Right lobe of liver (tissue), 4 donors: ENCODE data around the gene PPFIA3.

Experiments used
- POLR2A ChIP-seq: fragments of 450-650 bp; IDR thresholded peaks from one replicate; pipeline ENCODE4 v1.6.1; 2017; ENCODE audit warnings: antibody characterized with exemption, mild to moderate bottlenecking
- TF ChIP-seq, protein P1 (sequence below), 4 donors: fragments of 200-600 bp in 3 of 4; fragments of 450-650 bp in 1 of 4; IDR thresholded peaks; one replicate each; pipeline versions ENCODE4 v1.5.1 to v1.8.0; 2016 to 2022; ENCODE audit warnings: antibody characterized with exemption in 4 of 4, mild to moderate bottlenecking in 2 of 4
- donor health status: DM: no; HTN: no; CAD: no.
- donor health status: DM: no; HTN: no; CAD: no.
- donor health status: DM: no; HTN: yes; CAD: no.

DNA sequence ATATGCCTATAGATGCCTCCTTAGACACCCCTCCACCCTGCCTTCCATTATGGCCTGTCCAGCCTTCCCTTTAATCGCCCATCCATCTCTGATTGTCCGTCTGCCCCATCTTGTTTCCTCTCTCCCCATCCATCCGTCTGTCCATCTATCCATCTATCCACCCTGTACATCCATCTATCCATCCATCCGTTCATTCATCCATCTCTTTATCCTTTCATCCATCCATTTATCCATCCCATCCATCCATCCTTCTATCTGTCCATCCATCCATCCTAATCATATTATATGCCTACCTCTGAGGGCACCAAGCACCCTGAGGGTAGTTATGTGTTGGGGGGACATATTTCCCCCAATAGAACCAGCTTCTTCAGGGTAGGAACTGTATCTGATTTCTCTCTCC is 61.3 kb downstream of the PPFIA3 start:
- TF ChIP-seq, protein P1, sequence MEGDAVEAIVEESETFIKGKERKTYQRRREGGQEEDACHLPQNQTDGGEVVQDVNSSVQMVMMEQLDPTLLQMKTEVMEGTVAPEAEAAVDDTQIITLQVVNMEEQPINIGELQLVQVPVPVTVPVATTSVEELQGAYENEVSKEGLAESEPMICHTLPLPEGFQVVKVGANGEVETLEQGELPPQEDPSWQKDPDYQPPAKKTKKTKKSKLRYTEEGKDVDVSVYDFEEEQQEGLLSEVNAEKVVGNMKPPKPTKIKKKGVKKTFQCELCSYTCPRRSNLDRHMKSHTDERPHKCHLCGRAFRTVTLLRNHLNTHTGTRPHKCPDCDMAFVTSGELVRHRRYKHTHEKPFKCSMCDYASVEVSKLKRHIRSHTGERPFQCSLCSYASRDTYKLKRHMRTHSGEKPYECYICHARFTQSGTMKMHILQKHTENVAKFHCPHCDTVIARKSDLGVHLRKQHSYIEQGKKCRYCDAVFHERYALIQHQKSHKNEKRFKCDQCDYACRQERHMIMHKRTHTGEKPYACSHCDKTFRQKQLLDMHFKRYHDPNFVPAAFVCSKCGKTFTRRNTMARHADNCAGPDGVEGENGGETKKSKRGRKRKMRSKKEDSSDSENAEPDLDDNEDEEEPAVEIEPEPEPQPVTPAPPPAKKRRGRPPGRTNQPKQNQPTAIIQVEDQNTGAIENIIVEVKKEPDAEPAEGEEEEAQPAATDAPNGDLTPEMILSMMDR (IDR thresholded peaks at IDR 0.05): no peak
- no peak for TF ChIP-seq POLR2A
